SU-DHL-6 (cell line): ENCODE data around the gene PDE6C.

Experiments
- EZH2phosphoT487 ChIP-seq: fragments of 200-600 bp; sonication (generic), shearing (Covaris generic); conservative IDR thresholded peaks from 2 replicates; pipeline ENCODE4 v1.6.1; 2018; ENCODE audit warnings: mild to moderate bottlenecking, antibody characterized with exemption, low read length, moderate library complexity, mixed read lengths
- TF ChIP-seq, protein P1 (sequence below): fragments of 200-600 bp; sonication (generic); IDR thresholded peaks from one replicate; pipeline ENCODE4 v1.5.1; 2017; ENCODE audit warnings: antibody characterized with exemption, mild to moderate bottlenecking, low read length, moderate library complexity; ENCODE audit not compliant: insufficient read depth, poor library complexity, severe bottlenecking

- TF ChIP-seq, protein P1, sequence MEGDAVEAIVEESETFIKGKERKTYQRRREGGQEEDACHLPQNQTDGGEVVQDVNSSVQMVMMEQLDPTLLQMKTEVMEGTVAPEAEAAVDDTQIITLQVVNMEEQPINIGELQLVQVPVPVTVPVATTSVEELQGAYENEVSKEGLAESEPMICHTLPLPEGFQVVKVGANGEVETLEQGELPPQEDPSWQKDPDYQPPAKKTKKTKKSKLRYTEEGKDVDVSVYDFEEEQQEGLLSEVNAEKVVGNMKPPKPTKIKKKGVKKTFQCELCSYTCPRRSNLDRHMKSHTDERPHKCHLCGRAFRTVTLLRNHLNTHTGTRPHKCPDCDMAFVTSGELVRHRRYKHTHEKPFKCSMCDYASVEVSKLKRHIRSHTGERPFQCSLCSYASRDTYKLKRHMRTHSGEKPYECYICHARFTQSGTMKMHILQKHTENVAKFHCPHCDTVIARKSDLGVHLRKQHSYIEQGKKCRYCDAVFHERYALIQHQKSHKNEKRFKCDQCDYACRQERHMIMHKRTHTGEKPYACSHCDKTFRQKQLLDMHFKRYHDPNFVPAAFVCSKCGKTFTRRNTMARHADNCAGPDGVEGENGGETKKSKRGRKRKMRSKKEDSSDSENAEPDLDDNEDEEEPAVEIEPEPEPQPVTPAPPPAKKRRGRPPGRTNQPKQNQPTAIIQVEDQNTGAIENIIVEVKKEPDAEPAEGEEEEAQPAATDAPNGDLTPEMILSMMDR = no peak
- TF ChIP-seq EZH2phosphoT487 = no peak
These were observed 15.8 kb upstream of the PDE6C start for GRCh38 chr10:93596539-93596938.
